ENCODE results near the gene ROM1.
"Not testable (repeated sequence)": the region's sequence is repeated elsewhere in the genome, so short reads cannot be mapped to it uniquely, and the experiment has no call there.

Gene ROM1

GRCh38 chr11:62644220-62644619, 31.2 kb downstream of the ROM1 start:
- H3K4me3 ChIP-seq, result no peak overlapping the region
- peak overlapping the region in 1 of 21 experiments; percentile 41 for H3K27ac ChIP-seq

GRCh38 chr11:62645671-62645945, 32.6 kb downstream of the ROM1 start:
- peak overlapping the region in 20 of 21 experiments; percentile 82 to 98 (median 96) for H3K27ac ChIP-seq
- H3K4me3 ChIP-seq, result peak overlapping the region; percentile 86 to 99 (median 97)

- Histone ChIP-seq H3K4me3 (peak within 1 kb of the TSS; percentile 86 to 99 (median 97)), H3K27ac (peak within 1 kb of the TSS; percentile 82 to 98 (median 96))
These were observed 33.1 kb downstream of the ROM1 start, which contains the start of gene GANAB for GRCh38 chr11:62645946-62646824. TSS of gene GANAB (minus strand) at chr11:62646613. CDS start at chr11:62646599, 14 bp downstream.

GRCh38 chr11:62646825-62647608, 34.0 kb downstream of the ROM1 start:
- peak overlapping the region in 11 of 21 experiments; percentile 1 to 97 (median 51) for H3K27ac ChIP-seq
- H3K4me3 ChIP-seq, result peak overlapping the region in 4 of 7 experiments; percentile 86 to 97 (median 93)

- H3K4me3 ChIP-seq, result no peak overlapping the region
- H3K27ac ChIP-seq, result peak overlapping the region in 2 of 21 experiments; percentile 40 to 96
These were observed 34.5 kb downstream of the ROM1 start for GRCh38 chr11:62647609-62648005.

GRCh38 chr11:62648185-62648966, 35.3 kb downstream of the ROM1 start:
- Histone ChIP-seq H3K27ac (no peak overlapping the region), H3K4me3 (no peak overlapping the region)

GRCh38 chr11:62648967-62649364, 35.9 kb downstream of the ROM1 start:
- no peak overlapping the region for H3K4me3 ChIP-seq
- no peak overlapping the region for H3K27ac ChIP-seq

GRCh38 chr11:62649486-62649885, 36.4 kb downstream of the ROM1 start:
- no peak overlapping the region for H3K27ac ChIP-seq
- no peak overlapping the region for H3K4me3 ChIP-seq

- H3K4me3 ChIP-seq, H3K27ac ChIP-seq: not testable (repeated sequence)
These were observed 37.2 kb downstream of the ROM1 start for GRCh38 chr11:62650283-62650682.

GRCh38 chr11:62652161-62653006, 39.3 kb downstream of the ROM1 start:
- Histone ChIP-seq H3K27ac (peak overlapping the region; percentile 72 to 98 (median 93)), H3K4me3 (peak overlapping the region; percentile 78 to 95 (median 84))

- Histone ChIP-seq H3K27ac (no peak overlapping the region), H3K4me3 (no peak overlapping the region)
These were observed 41.2 kb downstream of the ROM1 start for GRCh38 chr11:62654297-62654696.

GRCh38 chr11:62656796-62657429, 43.9 kb downstream of the ROM1 start:
- Histone ChIP-seq H3K4me3 (no peak overlapping the region), H3K27ac (no peak overlapping the region)

GRCh38 chr11:62664405-62665074, 51.5 kb downstream of the ROM1 start:
- Histone ChIP-seq H3K27ac (peak overlapping the region; percentile 54 to 98 (median 90)), H3K4me3 (peak overlapping the region; percentile 56 to 90 (median 86))
